NCI-H1417 (cell line): ENCODE measurements around the gene ASIC4.
A peak's percentile ranks its signal among the peaks of the same experiment; 100 is the strongest.

ENCODE experiments used
- DNase-seq, 3 experiments: peaks; one replicate each; lab custom pipeline; 2025; lab: John Stamatoyannopoulos, UW

Gene ASIC4

DNA sequence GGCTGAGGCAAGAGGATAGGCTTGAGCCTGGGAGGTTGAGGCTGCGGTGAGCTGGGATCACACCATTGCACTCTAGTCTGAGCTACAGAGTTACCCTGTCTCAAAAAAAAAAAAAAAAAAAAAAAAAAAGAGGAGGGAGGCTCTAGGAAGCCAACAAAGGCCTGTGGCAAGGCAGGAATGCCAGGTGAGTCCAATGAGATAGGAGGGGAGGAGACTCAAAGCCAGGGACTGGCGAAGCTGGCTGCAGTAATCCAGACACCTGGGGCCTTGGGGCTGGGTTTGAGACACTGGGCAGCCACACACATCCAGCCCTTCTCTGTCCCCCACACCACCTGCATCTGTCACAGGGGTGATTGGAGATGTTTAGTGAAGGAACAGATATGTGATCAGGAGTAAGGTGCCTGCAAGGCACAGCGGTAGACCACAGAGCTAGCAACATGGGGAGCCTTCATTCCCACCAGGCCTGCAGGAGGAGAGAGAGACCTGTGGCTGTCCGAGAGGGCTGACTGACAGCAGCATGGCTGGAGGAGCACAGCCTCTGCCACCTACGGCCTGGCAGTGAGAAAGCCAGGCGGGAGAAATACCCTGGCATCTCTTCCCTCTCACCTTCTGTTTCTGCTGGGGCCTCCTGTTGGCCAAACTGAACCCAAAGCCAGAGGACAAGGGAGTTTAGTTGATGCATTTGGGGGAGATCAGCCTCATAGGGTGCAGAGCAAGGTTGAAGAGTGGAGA is 19.8 kb downstream of the ASIC4 start:
- peak in 1 of 3 experiments; percentile 10 for DNase-seq

- DNase-seq: no peak
Measured at GRCh38 chr2:219536425-219536824, 22.1 kb downstream of the ASIC4 start.

DNA sequence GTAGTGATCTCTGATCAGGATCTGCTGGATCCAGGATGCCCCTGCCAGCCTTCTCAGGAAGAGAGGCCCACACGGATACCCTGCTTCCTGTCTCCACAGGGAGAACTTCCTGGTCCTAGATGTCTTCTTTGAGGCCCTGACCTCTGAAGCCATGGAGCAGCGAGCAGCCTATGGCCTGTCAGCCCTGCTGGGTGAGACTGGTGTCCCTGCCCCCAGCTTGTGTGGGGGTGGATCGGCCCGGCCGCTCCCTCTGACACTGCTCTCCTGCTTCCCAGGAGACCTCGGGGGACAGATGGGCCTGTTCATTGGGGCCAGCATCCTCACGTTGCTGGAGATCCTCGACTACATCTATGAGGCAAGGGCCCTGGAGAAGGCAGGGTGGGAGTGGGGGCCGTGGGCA is 22.7 kb downstream of the ASIC4 start:
- no peak for DNase-seq

DNA sequence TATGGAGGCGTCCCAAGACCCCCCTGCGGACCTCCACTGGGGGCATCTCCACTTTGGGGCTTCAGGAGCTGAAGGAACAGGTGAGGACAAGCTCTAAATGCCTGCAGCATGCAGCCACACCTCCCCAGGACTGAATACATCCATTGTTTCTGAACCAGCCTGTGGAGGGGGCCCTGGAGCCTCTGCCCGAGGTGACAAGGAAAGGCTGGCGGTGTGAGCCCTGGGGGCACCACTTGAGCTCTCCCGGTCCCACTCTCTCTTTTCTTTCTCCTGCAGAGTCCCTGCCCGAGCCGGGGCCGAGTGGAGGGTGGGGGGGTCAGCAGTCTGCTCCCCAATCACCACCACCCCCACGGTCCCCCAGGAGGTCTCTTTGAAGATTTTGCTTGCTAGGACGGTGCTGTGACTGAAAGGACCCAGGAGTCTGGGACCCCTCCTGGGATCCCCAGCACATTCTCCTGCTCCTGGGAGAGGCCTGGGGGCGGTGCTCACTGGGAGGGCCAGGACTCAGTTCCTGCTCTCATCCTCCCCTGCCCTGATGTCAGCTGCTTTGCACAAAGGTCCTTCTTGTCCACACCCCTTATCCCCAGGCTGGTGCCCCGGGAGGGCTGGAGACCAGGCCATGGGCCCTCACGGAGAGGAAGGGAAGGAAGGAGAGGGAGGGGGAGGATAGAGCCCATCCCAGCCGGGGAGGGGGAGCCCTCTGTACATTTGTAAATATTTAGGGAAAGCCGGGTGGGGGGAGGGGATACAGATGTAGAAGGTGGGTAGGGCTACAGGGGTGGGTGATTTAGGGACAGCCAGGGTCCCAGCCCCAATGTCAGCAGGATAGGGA is 23.6 kb downstream of the ASIC4 start:
- no peak for DNase-seq

- DNase-seq: no peak
Measured at GRCh38 chr2:219538504-219538951, 24.2 kb downstream of the ASIC4 start.

GRCh38 chr2:219538956-219539788 is 24.9 kb downstream of the ASIC4 start:
- no peak for DNase-seq

GRCh38 chr2:219539926-219540678 is 25.8 kb downstream of the ASIC4 start:
- DNase-seq: no peak

GRCh38 chr2:219540784-219541504 is 26.7 kb downstream of the ASIC4 start:
- DNase-seq: no peak

DNA sequence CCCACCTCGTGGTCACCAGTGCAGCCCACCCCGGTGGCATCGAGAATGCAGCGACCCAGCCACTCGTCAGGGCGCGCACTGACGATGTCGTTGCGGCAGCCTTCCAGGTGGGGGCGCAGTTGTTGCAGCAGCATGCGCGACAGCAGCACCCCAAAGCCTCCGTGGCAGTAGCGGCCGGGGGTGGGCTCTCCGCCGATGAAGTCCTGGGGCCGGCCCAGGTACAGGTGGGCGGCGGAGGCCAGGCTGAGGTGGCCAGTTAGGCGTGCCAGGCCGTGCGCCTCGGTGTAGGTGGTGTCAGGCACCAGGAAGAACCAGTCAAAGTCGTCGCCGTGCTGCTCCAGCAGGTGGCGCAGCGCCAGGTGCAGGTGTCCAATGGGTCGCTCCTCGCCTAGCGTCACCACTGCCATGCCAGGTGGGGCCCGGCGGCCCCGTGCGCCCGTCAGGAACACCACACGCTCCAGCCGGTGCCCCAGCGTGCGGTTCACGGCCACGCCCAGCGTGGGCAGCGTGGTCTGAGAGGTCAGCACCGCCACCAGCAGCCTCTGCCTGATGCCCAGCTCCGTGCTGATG is 27.4 kb downstream of the ASIC4 start:
- DNase-seq: peak; percentile 77 to 92 (median 88)

DNA sequence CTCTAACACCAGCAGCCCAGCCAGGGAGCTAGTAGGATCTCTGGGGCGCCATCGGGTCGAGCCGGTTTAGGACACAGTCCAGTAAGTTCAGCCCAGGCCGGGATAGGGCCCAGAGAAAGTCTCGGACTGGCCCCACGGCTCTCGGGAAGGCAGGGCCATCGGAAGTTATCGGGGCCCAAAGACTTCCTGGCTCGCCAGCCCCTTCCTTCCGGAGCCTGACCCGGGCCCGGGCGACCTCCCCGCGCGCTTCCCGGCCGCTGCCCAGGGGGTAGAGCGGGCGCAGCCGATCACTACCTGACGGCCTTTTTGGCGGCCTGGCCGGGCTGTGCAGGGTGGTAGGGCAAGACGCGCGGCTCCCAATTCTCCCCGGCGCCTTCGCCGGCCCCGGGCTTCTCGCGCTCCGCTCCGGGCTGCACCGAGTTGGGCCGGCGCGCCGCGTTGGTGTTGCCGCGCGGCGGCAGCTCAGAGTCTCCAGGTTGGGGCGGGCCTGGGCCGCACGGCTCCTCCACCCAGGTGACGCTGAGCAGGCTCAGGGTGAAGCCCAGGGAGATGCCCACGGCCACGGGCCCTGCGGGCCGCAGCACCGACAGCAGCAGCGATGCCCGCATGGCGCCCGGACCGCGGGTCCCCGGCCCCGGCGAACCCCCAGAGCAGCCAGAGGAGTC is 28.8 kb downstream of the ASIC4 start:
- DNase-seq: peak in 1 of 3 experiments; percentile 41

- peak; percentile 95 to 99 (median 97) for DNase-seq
Measured at GRCh38 chr2:219543596-219544358, 29.5 kb downstream of the ASIC4 start, which contains the start of the genes CHPF and TMEM198. TSS of gene CHPF (minus strand) at chr2:219543809. CDS start at chr2:219543538, 271 bp downstream. TSS of gene TMEM198 (plus strand) at chr2:219544028. CDS start at chr2:219544728, 700 bp downstream.

DNA sequence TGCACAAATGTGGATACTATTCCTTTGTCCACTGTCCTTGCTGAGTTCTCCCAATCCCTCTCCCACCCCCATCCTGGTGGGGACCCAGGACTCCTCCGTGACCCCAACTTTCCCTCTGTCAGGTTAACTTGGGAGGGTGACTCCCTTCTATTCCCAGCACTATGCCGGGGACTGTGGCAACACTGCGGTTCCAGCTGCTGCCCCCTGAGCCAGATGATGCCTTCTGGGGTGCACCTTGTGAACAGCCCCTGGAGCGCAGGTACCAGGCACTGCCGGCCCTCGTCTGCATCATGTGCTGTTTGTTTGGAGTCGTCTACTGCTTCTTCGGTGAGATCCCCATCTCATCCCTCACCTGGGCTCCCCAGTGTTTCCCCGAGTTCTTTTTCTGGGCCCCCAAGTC is 30.3 kb downstream of the ASIC4 start:
- peak in 1 of 3 experiments; percentile 30 for DNase-seq

GRCh38 chr2:219545295-219545942 is 31.1 kb downstream of the ASIC4 start:
- DNase-seq: no peak

GRCh38 chr2:219545943-219546352 is 31.7 kb downstream of the ASIC4 start:
- no peak for DNase-seq

- no peak for DNase-seq
Measured at GRCh38 chr2:219547621-219548020, 33.3 kb downstream of the ASIC4 start.

DNA sequence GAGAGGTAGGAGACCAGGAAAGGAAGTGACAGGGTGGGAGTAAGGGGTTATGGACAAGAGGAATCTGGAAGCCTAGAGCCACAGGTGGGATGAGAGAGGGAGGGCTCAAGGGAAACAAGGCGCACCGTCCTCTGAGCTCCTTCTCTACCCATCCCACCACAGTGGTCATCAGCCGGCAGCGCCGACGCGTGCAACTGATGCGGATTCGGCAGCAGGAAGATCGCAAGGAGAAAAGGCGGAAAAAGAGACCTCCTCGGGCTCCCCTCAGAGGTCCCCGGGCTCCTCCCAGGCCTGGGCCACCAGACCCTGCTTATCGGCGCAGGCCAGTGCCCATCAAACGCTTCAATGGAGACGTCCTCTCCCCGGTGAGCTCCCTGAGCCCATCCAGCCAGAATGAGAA is 34.7 kb downstream of the ASIC4 start:
- DNase-seq: no peak

GRCh38 chr2:219549619-219550018 is 35.3 kb downstream of the ASIC4 start:
- no peak for DNase-seq
